ENCODE measurements around the gene MPND.

DNA sequence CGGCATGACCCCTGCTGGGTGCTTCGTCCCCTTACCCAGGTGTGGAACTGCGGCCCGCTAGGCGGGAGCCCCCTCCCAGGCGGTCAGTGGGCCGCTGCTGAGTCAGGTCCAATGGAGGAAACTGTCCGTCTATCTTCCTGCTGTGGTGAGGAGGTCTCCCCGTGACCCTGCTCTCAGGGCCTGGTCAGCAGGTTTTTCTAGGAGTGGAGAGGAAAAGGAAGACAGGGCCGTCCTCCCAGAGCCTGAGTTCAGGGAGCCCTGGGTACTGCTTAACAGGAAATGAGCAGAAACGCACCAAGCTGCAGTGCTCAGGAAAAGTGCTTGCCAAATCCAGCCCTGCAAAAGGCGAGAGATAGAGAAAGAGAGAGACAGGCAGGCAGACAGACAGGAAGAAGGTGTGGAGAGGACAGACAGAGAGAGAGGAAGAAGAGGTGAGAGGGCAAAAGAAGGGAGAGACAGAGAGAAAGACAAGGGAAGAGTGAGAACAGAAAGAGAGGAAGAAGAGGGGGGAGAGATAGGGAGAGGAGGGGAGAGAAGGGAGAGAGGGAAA, 46.7 kb downstream of the MPND start:
- TF ChIP-seq, protein P1, sequence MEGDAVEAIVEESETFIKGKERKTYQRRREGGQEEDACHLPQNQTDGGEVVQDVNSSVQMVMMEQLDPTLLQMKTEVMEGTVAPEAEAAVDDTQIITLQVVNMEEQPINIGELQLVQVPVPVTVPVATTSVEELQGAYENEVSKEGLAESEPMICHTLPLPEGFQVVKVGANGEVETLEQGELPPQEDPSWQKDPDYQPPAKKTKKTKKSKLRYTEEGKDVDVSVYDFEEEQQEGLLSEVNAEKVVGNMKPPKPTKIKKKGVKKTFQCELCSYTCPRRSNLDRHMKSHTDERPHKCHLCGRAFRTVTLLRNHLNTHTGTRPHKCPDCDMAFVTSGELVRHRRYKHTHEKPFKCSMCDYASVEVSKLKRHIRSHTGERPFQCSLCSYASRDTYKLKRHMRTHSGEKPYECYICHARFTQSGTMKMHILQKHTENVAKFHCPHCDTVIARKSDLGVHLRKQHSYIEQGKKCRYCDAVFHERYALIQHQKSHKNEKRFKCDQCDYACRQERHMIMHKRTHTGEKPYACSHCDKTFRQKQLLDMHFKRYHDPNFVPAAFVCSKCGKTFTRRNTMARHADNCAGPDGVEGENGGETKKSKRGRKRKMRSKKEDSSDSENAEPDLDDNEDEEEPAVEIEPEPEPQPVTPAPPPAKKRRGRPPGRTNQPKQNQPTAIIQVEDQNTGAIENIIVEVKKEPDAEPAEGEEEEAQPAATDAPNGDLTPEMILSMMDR (IDR thresholded peaks at IDR 0.05), result no peak
- no peak for TF ChIP-seq EP300 (IDR thresholded peaks at IDR 0.05)
- no peak for TF ChIP-seq POLR2A (IDR thresholded peaks at IDR 0.05)
